HG03103 (cell line): Measurements from ENCODE around the gene CIROP.

Experiments used
- ATAC-seq: cut with Tn5 transposase; IDR thresholded peaks from one replicate; pipeline ENCODE4 v1.9.1; 2021; ENCODE audit warnings: low read depth; ENCODE audit not compliant: unreplicated experiment

The CIROP gene

GRCh38 chr14:23094666-23095195, 10.1 kb downstream of the CIROP start, which contains the start of gene ACIN1:
Gene ACIN1 (minus strand): TSS chr14:23095136. CDS start chr14:23095112, 24 bp downstream.
- ATAC-seq, result peak; percentile 33

- no peak for ATAC-seq
These were observed 10.7 kb downstream of the CIROP start for GRCh38 chr14:23093991-23094665.

GRCh38 chr14:23093526-23093925, 11.3 kb downstream of the CIROP start:
- no peak for ATAC-seq

DNA sequence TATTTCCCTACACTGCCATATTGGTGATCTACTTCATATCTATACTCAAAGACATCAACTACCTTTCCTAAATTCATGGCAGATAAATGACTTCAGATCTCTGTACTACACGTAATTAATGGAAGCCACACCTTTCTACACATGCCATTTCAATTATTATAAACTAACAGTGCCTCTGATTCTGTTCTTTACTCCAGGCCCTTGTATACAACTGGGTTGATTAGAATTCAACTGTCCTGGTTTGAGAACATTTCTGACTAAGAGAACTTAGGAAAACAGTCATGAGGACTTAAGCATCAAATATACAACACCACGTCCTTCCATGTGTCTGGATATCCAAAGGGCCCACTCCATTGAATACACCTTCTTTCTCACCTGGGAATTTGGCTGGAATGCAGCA, 11.7 kb downstream of the CIROP start:
- no peak for ATAC-seq

- ATAC-seq, result no peak
These were observed 13.2 kb downstream of the CIROP start for GRCh38 chr14:23091294-23092225.

DNA sequence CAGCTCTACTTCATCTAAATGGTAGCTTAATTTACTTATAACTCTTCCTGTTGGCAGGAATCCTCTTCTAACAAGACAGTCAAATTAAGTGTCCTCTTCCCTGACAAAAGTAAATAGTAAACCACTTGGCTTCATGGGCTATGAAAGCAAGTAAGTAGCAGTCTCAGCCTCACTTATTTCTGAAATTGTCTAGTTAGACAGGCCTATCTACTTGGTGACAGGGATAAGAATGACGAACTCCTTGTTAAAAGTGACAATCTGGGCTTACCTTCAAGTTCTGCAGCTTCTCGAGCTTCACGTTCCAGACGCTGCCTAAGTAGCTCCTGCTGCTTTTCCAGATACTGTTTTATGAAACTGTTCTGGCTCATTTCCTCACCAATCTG, 14.5 kb downstream of the CIROP start:
- no peak for ATAC-seq

DNA sequence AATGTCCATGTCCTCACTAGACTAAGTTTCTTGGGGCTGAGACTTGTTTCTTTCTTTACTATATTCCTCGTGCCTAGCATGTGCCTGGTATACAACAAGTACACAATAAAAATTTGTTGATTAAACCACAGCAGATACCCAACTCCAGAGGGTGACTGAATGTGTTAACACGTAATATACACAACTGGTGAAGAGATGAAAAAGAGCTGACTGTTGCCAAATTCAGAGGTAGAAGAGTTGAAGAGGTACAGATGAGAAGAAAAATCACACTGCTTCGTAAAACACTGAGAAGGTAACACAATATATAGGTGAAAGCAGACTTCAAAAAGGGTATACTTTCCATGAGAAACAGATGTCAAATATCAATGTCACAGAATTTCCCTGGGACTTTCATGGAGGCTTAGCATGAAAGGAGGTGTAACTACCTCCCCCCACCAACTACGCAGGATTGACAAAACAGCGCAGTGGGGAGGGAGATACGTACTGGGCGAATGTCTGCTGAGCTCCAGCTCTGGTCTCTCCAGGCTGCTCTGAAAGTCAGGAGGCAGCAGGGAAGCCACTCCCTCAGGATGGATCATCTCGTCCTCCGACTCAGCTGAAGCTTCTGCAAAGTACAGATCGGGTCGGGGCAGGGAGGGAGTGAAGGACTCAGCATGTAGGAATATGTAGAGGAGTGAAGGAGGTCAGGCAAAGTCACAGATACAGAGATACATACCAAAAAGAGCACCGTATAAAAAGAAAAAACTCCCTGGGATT, 15.1 kb downstream of the CIROP start:
- no peak for ATAC-seq

GRCh38 chr14:23086565-23086964, 18.2 kb downstream of the CIROP start:
- ATAC-seq, result no peak

GRCh38 chr14:23085458-23085857, 19.3 kb downstream of the CIROP start:
- no peak for ATAC-seq

GRCh38 chr14:23080474-23080873, 24.3 kb downstream of the CIROP start:
- ATAC-seq, result no peak

GRCh38 chr14:23079716-23080115, 25.1 kb downstream of the CIROP start:
- ATAC-seq, result no peak

DNA sequence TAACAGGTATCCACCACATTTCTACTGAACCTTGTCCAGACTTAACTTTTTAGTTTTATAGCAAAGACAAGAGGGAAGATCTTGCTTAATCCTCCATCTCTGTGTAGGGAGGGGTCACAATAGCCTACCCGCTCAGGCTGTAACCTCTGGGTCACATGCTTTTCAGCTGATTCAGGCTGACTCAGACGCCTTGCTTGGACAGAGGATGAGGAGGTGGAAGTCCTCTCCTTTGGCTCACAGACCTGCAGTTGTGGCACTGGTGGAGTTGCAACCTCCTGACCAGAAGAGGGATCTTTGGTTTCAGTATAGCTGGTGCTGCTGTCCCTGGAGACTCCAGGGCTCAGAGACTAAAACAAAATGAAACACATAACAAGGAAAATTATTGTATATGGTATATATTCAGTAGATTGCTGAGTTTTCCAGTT, 26.1 kb downstream of the CIROP start:
- ATAC-seq, result no peak

- ATAC-seq, result no peak
These were observed 26.8 kb downstream of the CIROP start for GRCh38 chr14:23077962-23078361.

DNA sequence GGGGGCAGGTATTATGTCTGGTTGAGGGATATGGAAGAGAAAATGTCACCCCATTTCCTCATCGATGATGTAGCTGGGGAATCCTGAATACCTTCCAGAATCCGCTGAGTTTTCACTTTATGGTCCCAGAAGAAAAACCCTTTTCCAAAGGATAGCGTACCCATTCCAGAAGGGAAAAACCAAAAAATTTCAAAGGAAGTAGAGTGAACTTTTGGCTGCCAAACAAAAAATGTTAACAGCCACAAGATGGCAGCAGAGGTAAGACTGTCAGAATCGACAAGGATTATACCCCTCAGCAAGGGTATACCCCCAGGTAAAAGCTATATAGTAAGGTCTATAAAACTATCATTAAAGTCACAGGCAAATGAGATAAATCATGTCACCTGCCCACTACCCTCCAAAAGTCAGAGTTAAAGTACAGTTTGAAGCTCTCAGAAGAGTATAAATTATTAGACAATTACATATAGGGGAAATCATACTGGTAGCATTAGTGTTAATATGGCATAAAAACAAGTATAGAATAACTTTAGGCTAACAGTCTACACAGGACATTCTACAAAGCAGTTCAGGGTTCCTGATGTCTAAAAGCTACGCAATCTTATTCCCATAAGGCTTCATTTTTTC, 27.9 kb downstream of the CIROP start:
- ATAC-seq, result no peak

DNA sequence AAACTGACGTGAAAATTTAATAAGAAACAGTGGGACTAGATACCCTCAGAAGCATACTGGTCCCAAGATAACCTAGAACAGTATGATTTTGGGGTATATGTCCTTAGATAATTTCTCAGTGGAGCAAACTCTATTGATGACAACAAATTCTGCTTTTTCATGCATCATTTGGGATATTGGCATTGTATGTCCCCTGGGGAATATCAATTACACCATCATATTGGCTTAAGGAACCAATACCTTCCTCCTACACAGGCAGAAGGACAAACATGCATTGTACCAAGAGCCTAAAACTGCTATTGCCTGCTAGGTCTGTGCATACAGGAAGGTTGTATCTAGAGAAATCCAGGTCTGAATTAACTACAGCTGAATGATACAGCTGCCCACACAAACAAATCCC, 29.9 kb downstream of the CIROP start:
- ATAC-seq, result no peak

- no peak for ATAC-seq
These were observed 32.8 kb downstream of the CIROP start for GRCh38 chr14:23071921-23072539.

DNA sequence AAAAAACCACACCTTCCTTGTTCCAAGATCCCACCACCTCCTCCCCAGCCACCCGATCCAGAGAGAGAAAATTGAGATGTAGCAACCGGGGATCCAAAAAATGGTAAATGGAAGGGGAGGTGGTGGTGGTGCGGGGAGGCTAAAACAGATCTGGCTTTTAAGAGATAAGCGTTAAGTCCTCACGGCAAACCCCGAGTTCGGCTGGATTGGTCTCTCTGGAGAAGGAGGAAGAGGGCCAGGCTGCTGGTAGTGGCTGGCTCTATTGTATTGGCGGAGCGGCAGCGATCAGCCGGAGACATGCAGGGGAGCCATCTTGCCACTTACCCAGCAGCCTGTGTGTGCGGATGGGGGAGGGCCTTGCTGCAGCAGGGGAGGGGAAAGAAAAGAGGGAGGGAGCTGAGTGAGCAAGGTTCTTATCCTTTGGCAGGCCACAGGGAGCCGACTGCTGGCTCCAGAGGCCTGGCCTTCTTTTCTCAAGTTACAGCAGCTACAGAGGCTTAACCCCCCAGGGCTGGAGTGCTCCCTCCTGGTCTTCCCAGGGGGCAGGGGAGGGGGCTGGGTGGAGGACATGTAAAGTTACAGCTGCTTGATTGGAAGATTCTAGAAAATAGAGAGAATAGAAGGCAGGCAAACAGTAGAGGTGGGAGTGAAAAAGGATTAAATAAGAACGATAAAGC, 33.4 kb downstream of the CIROP start:
- ATAC-seq, result peak; percentile 89

DNA sequence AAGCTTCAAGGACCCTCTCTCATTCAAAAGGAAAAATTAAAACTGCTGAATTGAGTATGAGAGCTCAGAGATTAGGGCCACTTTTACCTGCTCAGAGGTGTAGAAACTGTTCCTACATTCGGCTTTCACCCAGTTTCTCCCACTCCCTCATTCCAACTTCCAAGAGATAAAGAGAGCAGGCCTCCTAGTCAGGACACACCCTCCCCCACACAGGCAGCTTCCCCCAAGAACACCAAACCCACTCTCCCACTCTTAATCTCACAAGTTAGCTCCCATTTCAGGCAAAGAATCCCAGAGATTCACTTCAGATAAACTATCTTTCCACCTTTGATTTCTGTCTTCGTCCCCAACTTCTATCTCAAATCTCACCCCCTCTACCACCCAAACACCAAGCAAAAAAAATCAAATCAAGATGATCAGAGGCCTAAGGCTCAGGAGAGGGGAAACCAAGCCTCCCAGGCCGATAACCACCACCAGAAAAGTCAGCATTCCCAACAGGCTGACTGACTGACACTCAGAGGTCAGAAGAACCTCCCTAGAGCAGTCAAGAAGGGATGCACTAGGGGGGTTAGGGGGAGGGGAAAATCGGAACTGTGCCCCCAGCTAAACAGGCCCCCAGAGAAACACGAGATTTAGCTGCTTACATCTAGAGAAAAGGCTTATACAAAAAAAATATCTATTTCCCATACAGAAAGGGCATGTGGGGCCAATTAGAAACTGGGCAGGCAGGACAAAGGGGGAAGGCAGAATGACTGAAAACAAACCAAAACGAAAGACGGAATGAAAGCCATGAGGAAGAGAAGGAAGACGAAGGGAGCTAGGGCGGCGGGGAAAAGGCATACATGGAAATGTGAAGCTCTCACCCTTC, 34.3 kb downstream of the CIROP start:
- no peak for ATAC-seq
